OCI-LY7 (cell line): ENCODE data around the gene SLC35B3.

ENCODE experiments used
- CTCF ChIP-seq: fragments of 200-600 bp; sonication (generic); conservative IDR thresholded peaks from 2 replicates; pipeline ENCODE4 v1.5.1; 2014; ENCODE audit warnings: mild to moderate bottlenecking, antibody characterized with exemption, low read length, moderate library complexity, mixed read lengths
- EZH2phosphoT487 ChIP-seq: fragments of 200-600 bp; sonication (generic); IDR thresholded peaks from 2 replicates; pipeline ENCODE4 v1.6.1; 2018; ENCODE audit warnings: low read depth, borderline replicate concordance, mild to moderate bottlenecking, mixed run types, antibody characterized with exemption, low read length, moderate library complexity, mixed read lengths

DNA sequence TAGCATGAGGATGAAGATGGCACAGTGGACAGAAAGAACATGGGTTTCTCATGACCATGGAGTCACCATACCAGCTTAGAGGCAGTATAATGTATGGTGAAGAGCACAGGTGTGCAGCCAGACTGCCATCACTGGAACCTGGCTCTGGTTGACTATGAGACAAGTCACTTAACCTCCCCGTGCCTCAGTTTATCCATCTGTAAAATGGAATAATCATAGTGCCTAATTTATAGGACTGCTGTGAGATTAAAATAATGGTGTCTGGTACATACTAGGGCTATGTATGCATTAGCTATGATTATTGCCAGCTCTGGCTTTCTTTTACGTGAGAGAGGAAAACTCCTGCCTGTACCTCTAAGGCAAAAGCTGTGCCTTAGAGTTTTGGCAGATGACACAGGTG lies 19.4 kb downstream of the SLC35B3 start:
- no peak for TF ChIP-seq CTCF
- no peak for TF ChIP-seq EZH2phosphoT487
